Measurements from ENCODE around the gene HOMER1.

Gene HOMER1

DNA sequence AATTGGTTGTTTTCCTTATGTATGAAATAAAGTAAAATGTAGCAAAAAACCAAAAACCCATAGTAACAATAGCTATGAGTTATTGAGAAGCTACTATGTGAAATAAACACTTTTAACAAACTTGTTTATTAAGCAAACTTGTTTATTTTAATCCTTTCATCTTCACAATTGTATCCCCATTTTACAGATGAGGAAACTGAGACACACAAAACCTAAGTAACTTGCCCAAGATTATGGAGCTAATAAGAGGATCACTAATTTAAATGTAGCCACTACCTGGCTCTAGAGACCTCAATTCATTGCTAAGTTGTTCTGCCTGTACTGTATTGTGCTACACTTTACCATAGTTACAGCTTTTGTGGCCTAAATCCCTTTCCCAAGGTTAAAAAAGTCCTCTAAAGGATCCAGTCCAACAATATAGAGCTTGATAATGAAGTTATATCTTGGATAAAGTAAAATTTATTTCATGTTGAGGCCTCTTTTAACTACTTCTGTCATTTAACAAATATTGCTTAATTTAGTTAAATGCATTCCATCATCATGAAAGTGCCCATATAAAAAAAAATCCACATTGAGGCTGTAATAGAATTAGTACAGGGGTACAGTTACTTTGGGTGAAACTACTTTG, 22.1 kb downstream of the HOMER1 start:
- TF ChIP-seq, protein P1, sequence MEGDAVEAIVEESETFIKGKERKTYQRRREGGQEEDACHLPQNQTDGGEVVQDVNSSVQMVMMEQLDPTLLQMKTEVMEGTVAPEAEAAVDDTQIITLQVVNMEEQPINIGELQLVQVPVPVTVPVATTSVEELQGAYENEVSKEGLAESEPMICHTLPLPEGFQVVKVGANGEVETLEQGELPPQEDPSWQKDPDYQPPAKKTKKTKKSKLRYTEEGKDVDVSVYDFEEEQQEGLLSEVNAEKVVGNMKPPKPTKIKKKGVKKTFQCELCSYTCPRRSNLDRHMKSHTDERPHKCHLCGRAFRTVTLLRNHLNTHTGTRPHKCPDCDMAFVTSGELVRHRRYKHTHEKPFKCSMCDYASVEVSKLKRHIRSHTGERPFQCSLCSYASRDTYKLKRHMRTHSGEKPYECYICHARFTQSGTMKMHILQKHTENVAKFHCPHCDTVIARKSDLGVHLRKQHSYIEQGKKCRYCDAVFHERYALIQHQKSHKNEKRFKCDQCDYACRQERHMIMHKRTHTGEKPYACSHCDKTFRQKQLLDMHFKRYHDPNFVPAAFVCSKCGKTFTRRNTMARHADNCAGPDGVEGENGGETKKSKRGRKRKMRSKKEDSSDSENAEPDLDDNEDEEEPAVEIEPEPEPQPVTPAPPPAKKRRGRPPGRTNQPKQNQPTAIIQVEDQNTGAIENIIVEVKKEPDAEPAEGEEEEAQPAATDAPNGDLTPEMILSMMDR (IDR thresholded peaks at IDR 0.05; ENCODE audit: low read depth, low read length, missing control alignments) = no peak
- H3K4me3 ChIP-seq (ENCODE audit: low read depth, low read length) = no peak overlapping the region
- no peak for DNase-seq (ENCODE audit: low read depth)

DNA sequence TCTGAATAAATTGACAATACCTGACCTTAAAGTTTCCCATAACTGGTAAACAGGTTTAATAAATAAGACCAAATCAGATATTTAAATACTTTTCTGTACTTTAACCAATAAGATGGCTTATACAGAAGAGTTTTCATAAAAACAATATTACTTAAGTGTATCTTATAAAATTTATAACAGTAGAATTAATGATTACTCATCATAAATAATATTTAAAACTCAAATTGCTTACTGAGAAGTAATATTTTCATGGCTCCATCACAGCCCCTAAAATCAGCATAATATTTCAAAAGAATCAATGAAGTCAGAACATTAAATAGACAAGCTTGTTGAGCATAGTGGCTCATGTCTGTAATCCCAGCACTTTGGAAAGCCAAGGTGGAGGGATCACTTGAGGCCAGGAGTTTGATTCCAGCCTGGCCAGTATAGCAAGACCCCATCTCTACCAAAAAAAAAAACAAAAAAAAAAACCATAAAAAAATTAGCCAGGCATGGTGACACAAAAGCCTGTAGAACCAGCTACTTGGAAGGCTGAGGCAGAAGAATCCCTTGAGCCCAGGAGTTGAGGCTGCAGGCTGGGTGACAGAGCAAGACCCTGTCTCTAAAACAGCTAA, 23.5 kb downstream of the HOMER1 start:
- no peak overlapping the region for H3K4me3 ChIP-seq (ENCODE audit: low read depth, low read length)
- no peak for DNase-seq (ENCODE audit: low read depth)
- TF ChIP-seq, protein P1 (IDR thresholded peaks at IDR 0.05; ENCODE audit: low read depth, low read length, missing control alignments) = no peak

DNA sequence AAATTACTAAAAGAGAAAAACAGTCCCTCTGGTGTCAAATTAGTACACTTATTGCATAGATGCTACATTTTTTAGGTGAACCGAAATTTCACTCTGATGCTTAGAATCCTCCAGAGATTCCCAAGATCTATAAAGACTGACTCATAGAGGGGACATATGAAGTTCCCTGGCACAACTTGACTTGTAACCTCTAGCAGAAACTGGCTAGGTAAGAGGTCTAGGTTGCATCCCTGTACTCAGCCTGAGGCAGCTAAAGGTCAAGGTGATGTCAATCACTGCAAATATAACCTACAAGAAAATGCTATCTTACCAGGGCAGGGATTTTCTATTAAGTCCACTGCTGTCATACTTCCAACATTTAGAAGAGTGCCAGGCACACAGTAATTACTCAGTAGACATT, 24.2 kb downstream of the HOMER1 start:
- TF ChIP-seq, protein P1 (IDR thresholded peaks at IDR 0.05; ENCODE audit: low read depth, low read length, missing control alignments) = no peak
- no peak overlapping the region for H3K4me3 ChIP-seq (ENCODE audit: low read depth, low read length)
- no peak for DNase-seq (ENCODE audit: low read depth)

DNA sequence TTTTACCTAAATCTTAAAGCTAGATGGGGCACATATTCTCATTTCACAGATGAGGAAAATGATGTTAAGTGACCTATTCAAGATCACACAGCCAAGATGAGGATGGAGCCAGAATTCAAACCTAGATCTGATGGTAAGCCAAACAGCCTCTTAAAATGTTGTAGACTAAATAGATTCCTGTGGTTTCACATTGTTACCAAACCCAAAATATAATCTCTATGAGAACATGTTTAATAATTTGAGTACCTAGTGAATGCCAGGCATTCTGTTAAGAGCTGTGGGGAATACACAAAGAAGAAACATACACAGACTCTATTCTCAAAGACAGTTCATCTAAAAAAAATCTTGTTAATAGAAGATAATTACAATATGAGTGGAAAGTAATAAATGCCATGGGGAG, 25.2 kb downstream of the HOMER1 start:
- H3K4me3 ChIP-seq (ENCODE audit: low read depth, low read length) = no peak overlapping the region
- DNase-seq (ENCODE audit: low read depth) = no peak
- TF ChIP-seq, protein P1 (IDR thresholded peaks at IDR 0.05; ENCODE audit: low read depth, low read length, missing control alignments) = no peak

DNA sequence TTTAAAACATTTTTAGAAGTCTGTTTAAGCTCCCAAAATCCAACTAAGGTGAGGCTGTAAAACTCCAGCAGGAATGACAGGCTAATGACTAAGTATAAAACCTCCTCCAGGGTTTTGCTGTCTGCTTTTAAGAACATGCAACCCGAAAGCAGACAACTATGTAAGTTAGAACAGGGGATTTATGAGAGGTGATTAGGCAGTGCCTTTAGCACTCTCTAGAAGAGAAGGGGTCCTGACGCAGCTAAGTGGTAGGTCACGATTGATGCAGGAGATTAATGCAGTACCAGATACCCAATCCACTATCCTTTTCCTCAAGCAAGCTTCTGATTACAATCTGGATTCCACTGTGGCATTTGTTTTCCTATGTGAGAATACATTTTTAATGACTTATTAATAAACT, 25.9 kb downstream of the HOMER1 start:
- no peak overlapping the region for H3K4me3 ChIP-seq (ENCODE audit: low read depth, low read length)
- DNase-seq (ENCODE audit: low read depth) = no peak
- TF ChIP-seq, protein P1 (IDR thresholded peaks at IDR 0.05; ENCODE audit: low read depth, low read length, missing control alignments) = no peak

DNA sequence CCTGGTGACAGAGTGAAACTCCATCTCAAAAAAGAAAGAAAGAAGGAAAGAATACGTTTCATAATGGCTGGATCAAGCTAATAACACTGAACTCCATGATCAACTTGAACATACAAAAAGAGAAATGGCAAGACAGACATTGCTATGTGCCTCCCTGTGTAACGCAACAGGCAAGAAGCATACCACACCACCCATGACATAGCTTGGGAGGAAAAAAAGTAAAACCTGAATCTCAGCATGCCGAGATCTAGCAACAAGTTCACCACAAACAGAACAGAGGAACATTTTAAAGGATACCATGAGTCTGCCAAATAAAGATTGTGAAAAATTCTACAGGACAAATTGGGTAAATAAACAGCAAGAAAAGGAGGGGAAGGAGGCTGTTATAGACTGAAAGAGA, 26.7 kb downstream of the HOMER1 start:
- DNase-seq (ENCODE audit: low read depth) = no peak
- no peak overlapping the region for H3K4me3 ChIP-seq (ENCODE audit: low read depth, low read length)
- TF ChIP-seq, protein P1 (IDR thresholded peaks at IDR 0.05; ENCODE audit: low read depth, low read length, missing control alignments) = no peak

DNA sequence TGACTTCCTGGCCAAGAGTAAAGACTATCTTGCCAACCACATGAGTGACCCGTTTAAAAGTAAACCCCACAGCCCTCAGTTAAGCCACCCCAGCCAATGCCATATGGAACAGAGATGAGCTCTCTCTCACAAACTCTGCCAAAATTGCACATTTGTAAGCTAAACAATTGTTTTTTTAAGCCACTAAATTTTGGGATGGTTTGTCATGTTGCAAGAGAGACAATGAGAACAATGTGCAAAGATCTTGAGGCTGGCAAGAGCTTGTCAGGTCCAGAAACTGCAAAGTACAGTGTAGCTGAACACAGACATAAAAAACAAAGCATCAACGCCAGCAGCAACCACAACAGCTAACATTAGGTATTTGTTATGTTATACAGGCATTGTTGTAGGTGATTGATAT, 27.8 kb downstream of the HOMER1 start:
- TF ChIP-seq, protein P1 (IDR thresholded peaks at IDR 0.05; ENCODE audit: low read depth, low read length, missing control alignments) = no peak
- DNase-seq (ENCODE audit: low read depth) = no peak
- H3K4me3 ChIP-seq (ENCODE audit: low read depth, low read length) = no peak overlapping the region
